NCI-H2081 (cell line): ENCODE measurements around the gene TPM2.
A peak's percentile ranks its signal among the peaks of the same experiment; 100 is the strongest.

ENCODE experiments used
- DNase-seq, 2 experiments: peaks; one replicate each; lab custom pipeline; 2025; lab: John Stamatoyannopoulos, UW

The TPM2 gene

DNA sequence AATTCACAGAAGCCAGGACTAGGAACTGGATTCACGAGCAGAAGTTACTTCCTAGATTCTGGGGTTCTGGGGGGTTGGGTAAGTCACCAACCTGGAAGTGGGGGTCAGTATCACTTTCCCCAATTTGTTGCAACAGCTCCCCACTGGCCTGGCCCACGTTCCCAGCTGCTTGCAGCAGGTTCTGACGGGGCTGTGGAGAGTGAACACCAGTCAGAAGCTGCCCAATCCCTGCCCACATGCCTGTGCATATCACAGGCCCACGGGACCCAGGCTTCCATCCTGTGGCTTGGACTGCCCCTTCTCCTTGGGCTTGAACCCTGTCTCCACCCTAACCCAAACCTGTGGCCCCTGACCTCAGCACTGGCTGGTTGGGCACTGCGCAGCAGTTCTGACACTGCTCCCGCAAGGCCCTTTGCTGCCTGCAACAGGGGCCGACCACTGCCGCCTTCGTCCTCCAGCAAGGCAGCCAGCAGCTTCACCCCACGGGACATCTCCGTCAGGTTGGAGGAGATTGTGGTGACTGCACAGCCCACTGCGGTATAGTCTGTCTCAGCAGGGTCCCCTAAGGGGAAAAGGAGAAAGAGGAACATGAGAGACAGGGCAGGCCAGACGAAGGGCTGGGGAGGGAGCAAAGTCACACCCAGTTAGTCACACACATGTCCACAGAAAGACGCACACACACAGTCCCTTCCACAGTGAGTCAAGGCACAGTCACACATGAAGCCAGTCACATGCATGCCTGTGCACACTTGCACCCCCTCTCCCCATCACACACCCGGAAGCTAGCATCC, 29.2 kb upstream of the TPM2 start:
- no peak for DNase-seq

DNA sequence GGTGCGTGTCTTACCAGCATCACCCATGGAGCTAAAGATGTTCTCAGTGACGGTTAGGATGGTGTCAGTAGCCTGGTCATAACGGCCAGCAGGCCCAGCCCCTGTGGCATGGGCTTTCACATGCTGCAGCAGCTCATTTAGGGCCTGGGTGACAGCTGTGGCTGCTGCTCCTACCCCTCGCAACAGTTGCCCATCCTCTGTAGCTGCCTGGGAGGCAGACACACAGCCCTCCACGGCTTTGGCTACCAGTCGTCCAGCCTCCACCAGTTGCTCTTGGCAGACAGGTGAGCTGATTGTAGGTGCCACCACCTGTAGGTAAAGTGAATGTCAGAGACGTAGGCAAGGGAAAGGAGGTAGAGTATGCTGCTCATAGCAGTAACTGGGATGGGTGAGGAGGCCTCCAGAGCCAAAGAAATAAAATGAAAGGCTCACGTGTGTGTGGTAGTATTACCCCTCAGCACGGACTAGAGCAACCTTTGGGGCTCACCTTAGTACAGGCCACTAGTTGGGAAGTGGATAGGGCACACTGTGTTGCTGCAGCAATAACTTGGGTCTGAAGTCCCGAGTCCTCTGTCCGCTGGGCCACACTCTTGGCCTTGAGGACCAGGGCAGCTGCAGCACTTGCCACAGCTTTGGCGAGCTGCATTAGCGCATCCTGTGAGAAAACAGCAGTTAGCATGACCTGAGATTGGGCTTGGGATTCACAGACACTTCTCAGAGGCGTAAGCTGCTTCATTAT, 27.6 kb upstream of the TPM2 start:
- DNase-seq = peak in 1 of 2 experiments; percentile 14

- DNase-seq = no peak
Observed at GRCh38 chr9:35716230-35716629, 26.5 kb upstream of the TPM2 start.

DNA sequence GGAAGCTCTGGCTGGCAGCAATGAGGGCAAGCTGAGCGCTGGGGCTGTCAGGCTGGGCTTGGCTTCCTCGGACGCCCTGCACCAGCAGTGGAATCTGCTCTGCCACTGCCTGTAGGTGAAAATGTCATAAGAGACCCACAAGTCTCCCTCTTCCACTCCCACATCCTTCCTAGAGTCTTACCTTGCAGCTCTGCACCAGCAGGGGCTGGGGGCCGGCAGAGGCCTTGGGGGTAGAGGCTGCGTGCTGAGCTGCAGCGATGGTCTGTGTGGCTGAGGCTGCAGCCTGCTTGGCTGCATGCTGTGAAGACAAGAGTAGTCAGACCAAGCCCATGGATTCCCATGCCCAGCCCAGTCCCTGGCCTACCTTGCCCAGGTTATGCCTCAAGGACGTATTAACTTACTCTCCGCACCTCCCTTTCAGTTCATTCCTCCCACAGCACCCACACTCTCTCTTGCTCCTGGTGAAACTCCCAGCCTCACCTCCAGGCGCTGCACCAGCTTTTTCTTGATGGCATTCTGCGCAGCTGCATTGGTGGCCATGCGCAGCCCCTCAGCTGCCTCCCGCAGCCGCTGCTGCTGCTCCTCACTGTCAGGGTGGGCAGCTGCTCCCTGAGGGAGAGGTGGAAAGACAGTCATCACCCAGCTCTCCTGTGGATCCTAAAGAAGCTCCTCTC, 25.0 kb upstream of the TPM2 start:
- no peak for DNase-seq

DNA sequence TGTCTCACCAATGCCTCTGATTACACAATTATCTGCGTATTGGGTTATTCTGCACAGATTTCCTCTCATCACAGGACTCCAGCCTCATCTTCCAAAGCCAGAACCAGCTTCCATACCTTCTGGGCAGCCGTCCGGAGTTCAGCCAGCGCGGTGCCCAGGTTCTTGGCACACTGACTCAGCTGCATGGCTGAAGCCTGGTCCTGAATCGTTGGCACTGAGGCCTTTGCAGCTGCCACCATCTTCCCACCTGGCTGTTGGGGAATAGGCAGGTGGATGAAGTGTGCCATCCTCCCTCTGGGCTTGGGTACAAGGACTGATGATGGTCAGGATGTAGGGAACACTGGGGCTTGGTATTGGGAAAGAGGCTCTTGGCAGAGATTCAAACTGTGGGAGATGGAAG, 24.4 kb upstream of the TPM2 start:
- DNase-seq = no peak

DNA sequence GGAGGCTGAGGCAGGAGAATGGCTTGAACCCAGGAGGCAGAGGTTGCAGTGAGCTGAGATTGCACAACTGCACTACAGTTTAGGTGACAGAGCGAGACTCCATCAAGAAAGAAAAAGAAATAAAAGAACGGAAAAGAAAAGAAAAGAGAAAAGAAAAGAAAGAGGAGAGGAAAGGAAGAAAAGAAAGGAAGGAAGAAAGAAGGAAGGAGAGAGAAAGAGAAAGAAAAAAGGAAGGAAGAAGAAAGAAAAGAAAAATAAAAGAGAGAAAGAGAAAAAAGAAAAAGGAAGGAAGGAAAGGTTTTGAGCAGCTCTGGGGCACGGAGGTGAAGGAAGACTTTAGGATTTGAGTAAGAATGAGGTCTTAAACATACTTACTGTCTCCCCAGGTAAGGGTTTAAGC, 23.9 kb upstream of the TPM2 start:
- DNase-seq = no peak

- DNase-seq = no peak
Observed at GRCh38 chr9:35712762-35713400, 23.2 kb upstream of the TPM2 start.

- DNase-seq = no peak
Observed at GRCh38 chr9:35711501-35712428, 22.0 kb upstream of the TPM2 start.

- no peak for DNase-seq
Observed at GRCh38 chr9:35710818-35711500, 21.2 kb upstream of the TPM2 start.

- no peak for DNase-seq
Observed at GRCh38 chr9:35708146-35708545, 18.4 kb upstream of the TPM2 start.

GRCh38 chr9:35706951-35707350, 17.2 kb upstream of the TPM2 start:
- no peak for DNase-seq

- no peak for DNase-seq
Observed at GRCh38 chr9:35705836-35706430, 16.2 kb upstream of the TPM2 start.

DNA sequence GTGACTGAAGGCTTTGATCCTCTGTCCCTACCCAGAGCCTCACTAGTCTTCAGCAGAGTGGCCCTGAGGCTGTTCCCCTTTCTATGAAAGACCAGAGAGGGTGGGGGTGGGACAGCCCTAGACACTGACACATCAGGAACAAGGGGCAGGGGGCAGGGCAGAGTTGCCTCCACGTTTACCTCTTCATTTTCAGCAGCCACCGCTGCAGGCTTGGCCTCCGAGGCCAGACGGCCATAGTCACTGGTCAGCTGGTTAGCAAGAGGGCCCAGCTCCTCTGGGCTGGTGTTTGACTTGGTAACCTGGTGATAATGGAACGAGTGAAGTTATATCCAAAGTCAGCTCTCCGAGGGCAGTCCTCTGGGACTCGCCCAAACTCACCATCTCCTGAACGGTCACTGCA, 15.6 kb upstream of the TPM2 start:
- DNase-seq = no peak

DNA sequence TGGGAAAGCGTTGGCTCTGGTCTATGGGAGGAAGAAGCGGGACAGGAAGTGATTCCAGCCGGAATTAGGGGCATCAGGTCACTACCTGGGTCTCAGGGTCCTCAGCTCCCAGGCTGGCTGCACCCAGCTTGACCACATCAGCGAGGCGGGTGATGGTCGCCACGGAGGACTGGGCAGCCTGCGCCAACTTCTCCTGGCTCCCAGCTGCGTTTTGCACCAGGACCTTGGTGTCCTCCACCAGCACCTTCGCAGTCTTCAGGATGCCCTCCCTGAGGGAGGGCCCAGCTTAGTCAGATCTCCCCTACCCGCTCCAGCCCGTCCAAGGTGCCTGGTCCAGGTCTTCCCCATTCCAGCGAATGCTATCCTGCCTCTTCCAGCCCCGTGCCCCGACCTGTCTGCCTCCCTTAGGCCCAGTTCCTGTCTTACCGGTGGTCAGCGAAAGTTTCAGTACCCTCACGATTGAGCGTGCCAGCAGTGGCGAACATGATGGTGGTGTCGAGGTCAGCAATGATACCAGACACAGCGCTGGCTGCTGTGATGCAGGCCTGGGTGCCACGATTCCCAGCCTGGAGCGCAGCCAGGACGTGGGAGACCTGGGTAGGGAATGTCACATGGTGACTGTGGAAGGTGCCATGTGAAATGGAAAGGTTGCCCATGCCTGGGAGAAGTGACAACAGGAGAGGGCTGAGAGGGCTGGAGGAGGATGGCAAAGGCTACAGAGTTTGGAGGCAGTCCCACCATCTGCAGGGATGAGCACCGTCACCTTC, 14.4 kb upstream of the TPM2 start:
- no peak for DNase-seq

GRCh38 chr9:35702696-35703095, 13.0 kb upstream of the TPM2 start:
- no peak for DNase-seq

DNA sequence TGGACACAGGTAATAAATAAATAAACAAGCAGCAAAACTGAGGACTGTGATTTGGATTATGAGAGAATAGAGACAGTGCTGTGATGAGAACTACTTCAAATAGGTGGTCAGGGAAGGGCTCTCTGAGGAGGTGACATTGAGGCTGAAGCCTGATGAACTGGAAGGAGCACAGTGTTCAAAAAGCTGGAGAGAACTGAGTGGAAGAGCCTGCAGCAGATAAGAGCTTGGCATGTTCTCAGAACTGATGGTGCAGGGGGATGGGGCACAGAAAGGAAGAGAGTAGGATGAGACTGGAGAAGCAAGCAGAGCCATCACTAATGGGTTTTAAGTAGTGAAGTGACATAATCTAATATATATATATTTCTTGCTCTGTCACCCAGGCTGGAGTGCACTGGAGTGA, 11.2 kb upstream of the TPM2 start:
- DNase-seq = no peak

GRCh38 chr9:35700031-35700430, 10.3 kb upstream of the TPM2 start:
- no peak for DNase-seq

DNA sequence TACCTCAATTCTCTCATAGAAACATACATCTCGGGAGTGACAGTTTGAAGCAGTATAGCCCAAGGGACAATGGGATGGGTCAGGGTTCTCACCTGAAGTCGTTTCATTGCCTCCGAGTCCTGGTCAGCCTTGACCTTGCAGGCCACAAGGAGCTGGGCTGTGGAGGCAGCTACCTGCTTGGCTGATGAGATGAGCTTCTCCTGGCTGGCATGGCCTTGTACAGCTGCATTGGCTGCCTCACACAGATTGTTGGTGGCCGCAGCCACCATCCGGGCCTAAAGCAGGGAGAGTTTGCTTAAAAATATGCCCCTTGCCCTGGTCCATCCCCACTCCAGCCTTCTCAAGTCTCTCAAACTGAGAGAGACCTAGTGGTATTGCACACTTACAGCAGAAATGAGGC, 8.5 kb upstream of the TPM2 start:
- no peak for DNase-seq

DNA sequence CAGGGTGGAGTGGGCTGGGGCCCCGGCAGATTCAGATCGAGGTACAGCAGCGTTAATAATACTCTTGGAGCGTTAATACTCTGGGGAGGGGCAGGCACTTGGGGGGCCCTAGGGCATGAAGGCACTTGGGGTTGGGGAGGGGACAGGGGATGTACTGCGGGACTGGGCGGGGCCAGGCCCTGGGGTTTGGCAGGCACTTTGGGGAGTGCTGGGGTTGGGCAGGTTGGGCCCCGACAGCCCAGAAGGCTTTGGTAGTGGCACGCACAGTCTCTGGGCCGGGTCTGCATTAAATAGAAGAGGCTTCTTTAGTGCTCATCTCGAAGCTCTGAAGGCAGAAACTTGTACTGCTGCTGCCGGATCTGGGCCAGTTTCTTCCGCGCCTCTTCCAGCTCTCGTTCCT, 7.8 kb upstream of the TPM2 start:
- no peak for DNase-seq
